Endometrial microvascular endothelial cells (primary cell): Measurements from ENCODE around the gene PHLDB1. TPM values are rescaled to one million over a fixed set of nuclear protein-coding genes. Genes with fewer than 3 reads are reported as not detected.

Experiments used
- in situ Hi-C: cut with HindIII; loops from 2 replicates; pipeline ENCODE4 v1.10.0; 2017; ENCODE audit warnings: low sequenced_read_pairs, low pct_unique_long_range_greater_than_20kb; ENCODE audit errors: inconsistent ontology term
- total RNA-seq: library from RNA; depleted of rRNA; stranded (reverse); fragments of >200 nt; gene quantifications from one replicate; pipeline ENCODE4 v1.2.3, GENCODE V29; 2015; ENCODE audit errors: inconsistent ontology term

The PHLDB1 gene
- total RNA-seq, 1 donor from 2014 or later: 91.4 TPM

DNA sequence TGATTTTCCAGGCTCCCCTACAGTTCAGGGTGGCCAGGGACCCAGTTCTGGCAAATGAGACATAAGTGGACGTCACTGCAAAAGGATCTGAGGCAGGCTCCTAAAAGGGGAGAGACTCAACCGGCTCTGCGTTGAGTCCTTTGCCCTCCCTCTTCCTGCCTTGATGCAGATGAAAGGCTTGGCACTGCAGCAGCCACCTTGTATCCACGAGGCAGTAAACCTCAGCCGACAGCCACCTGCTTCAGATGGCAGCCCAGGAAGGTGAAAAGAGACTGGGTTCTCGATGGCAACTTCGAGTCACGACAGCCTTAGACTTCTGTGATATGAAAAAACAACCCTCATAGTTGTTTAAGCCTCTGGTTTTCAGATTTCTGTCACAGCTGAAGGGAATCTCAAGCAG lies 86.8 kb downstream of the PHLDB1 start:
- in situ Hi-C loops: no loop called here

GRCh38 chr11:118694771-118695170 lies 87.4 kb downstream of the PHLDB1 start:
- in situ Hi-C loops: no loop called here

GRCh38 chr11:118696673-118697226 lies 89.3 kb downstream of the PHLDB1 start:
- in situ Hi-C loops: no loop called here

DNA sequence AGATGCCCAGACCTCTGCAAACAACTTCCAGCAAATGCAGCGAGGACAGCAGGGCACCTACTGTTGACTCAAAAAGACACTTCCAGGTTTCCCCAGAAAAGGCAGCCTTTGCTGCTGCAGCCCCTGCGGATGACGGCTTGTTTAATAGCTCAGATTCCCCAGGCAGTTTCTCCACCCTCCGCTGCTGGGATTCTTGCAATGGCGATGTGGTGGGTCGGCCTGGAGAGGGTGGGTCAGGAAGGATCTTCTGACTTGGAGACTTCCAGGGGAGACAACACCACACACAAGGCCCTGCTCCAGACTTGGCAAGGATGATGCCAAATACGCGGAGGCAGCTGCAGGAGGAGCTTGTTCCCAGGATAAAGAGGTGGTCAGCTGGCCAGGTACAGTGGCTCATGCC lies 89.9 kb downstream of the PHLDB1 start:
- in situ Hi-C loops: no loop called here

DNA sequence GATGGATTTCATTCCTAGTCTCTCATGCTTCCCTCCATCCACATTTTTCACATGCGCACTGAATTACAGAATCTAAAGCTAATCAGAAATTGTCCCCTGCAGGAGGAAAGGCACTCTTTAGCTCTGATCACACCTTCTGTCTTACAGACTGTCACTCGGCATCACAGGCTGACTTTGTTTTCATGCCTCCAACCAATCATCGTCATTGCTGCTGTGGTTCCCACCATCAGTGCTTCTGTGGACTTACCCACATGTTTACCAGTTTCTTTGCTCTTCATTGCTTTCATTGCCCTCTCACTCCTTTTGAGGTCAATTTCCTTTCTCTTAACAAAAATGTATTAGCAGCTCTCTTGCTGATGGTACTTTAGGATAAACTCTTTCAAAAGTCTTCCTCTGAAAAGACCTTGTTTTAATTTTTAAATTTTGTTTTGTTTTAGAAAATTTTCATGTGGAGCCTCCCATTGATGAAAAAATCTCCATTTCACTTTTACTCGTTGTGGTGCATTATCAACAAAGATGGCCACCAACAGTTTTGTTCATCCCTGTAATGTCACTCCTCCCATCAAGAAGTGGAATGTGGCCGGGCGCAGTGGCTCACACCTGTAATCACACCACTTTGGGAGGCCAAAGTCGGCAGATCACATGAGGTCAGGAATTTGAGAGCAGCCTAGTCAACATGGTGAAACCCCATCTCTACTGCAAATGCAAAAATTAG lies 92.2 kb downstream of the PHLDB1 start:
- in situ Hi-C loops: no loop called here

- in situ Hi-C loops: no loop called here
These were observed 96.2 kb downstream of the PHLDB1 start for GRCh38 chr11:118703563-118704106.

DNA sequence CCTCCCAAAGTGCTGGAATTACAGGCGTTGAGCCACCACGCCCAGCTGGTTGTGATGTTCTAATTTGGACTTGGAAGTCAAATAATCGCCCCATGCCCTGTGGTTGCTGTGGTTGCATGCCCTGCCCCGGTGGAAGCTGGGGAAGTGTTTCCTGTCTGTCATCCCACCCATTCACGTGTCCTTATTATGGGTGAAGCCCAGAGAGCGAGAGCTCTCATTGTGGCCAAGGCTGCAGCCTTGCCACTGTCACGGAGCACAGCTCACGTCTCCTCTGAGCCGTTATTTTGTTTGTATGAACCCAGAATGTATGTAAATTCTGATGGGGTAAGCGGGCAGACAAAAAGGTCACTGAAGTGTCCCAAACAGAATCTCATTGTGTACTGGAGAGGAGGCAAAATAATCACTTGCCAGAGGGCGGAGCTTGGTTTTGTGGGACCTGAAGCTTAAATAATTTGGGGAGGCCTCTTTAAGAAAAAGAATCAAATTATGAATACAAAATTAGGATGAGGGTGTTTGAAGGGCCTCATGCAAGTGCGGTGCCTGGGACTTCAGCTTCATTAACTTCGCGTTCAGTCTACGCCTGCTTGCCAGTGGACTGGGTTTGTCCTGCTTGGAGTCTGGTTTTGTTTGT lies 97.8 kb downstream of the PHLDB1 start:
- in situ Hi-C loops: no loop called here

DNA sequence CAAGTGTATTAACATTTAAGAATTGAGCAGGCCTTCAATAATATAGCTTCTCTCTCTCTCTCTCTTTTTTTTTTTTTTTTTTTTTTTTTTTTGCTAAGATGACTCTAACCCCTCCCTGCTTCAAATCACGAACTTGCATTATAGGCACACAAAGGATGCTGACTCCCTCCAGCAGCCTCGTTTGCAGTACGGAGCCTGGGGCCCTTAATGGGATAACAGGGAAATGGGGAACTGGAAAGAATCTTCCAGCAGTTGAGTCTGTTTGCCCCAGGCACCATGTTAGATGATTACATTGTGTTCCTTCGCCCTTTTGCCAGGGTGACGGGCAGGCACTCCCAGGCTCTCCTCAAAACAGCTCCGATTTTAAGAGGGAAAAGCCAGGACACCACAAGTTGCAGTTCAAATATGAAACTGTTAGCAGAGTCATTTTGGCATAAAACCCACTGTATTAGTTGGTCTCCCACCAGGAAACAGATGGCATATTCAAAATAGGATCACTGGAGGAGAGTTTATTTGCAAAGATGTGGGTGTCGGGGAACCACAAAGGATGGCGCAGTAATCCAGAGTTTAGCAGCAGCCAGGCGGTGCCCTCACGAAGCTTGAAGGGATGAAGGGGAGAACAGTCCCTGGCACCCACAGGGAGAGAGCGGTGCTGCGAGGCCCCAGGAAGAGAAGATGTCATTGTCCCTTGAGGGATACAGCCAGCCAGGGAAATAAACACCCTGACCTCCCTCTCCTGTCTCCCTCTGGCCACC lies 98.6 kb downstream of the PHLDB1 start:
- in situ Hi-C loops: no loop called here

DNA sequence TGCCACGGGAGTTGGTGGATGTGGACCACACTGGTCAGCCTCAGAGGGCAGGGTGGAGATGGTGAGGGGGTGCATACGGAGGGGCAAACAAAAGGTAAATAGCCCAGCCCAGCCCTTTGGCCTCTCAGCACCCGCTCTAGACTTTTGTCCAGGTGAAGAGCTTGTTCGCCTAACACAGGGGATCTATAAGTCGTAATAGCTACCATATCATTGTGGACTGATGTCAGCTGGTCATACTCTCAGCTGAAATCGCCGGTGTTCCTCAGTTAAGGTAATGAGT lies 99.1 kb downstream of the PHLDB1 start:
- in situ Hi-C loops: no loop called here

Other genes with a start within 250 kb of the PHLDB1 start
- 53.0 TPM for gene UBE4A, start 248.0 kb upstream of the PHLDB1 start, total RNA-seq
- gene ATP5MG, start 206.0 kb upstream of the PHLDB1 start, total RNA-seq: 66.7 TPM
- gene KMT2A, start 171.1 kb upstream of the PHLDB1 start, total RNA-seq: 29.9 TPM
- not detected for gene TTC36, start 80.1 kb upstream of the PHLDB1 start, total RNA-seq
- gene TMEM25, start 76.4 kb upstream of the PHLDB1 start, total RNA-seq: 30.3 TPM
- 43.4 TPM for gene IFT46, start 41.7 kb upstream of the PHLDB1 start, total RNA-seq
- gene ARCN1, start 35.2 kb upstream of the PHLDB1 start, total RNA-seq: 127 TPM
- not detected for gene TREH, start 72.0 kb downstream of the PHLDB1 start, total RNA-seq
- gene DDX6, start 183.5 kb downstream of the PHLDB1 start, total RNA-seq: 104 TPM